SKM-1 treated with dmso at 0.1 percent for 144 hours (cell line): Measurements from ENCODE around the gene PLEKHM3.
"Not testable (repeated sequence)": the region's sequence is repeated elsewhere in the genome, so short reads cannot be mapped to it uniquely, and the experiment has no call there.

Experiments used
- DNase-seq: peaks from one replicate; lab custom pipeline; 2025; ENCODE audit not compliant: unreplicated experiment; lab: John Stamatoyannopoulos, UW

Gene PLEKHM3

GRCh38 chr2:207926133-207926988 lies 99.0 kb downstream of the PLEKHM3 start:
- DNase-seq = no peak

- no peak for DNase-seq
These were observed 99.7 kb downstream of the PLEKHM3 start for GRCh38 chr2:207925601-207926000.

GRCh38 chr2:207921606-207922005 lies 103.7 kb downstream of the PLEKHM3 start:
- DNase-seq = no peak

- DNase-seq = no peak
These were observed 104.6 kb downstream of the PLEKHM3 start for GRCh38 chr2:207920721-207921120.

- DNase-seq = no peak
These were observed 105.0 kb downstream of the PLEKHM3 start for GRCh38 chr2:207920321-207920720.

- no peak for DNase-seq
These were observed 106.0 kb downstream of the PLEKHM3 start for GRCh38 chr2:207919164-207919919.

GRCh38 chr2:207914716-207915115 lies 110.6 kb downstream of the PLEKHM3 start:
- no peak for DNase-seq

- no peak for DNase-seq
These were observed 111.5 kb downstream of the PLEKHM3 start for GRCh38 chr2:207913772-207914358.

GRCh38 chr2:207911856-207912255 lies 113.5 kb downstream of the PLEKHM3 start:
- DNase-seq = no peak

- DNase-seq = no peak
These were observed 114.1 kb downstream of the PLEKHM3 start for GRCh38 chr2:207911215-207911614.

- DNase-seq = not testable (repeated sequence)
These were observed 118.8 kb downstream of the PLEKHM3 start for GRCh38 chr2:207906495-207906894.

- DNase-seq = no peak
These were observed 119.8 kb downstream of the PLEKHM3 start for GRCh38 chr2:207905546-207905945.

GRCh38 chr2:207903236-207903635 lies 122.1 kb downstream of the PLEKHM3 start:
- no peak for DNase-seq

- no peak for DNase-seq
These were observed 122.5 kb downstream of the PLEKHM3 start for GRCh38 chr2:207902821-207903220.

GRCh38 chr2:207901829-207902228 lies 123.5 kb downstream of the PLEKHM3 start:
- DNase-seq = no peak

- no peak for DNase-seq
These were observed 123.9 kb downstream of the PLEKHM3 start for GRCh38 chr2:207901401-207901800.

- no peak for DNase-seq
These were observed 127.0 kb downstream of the PLEKHM3 start for GRCh38 chr2:207898354-207898695.

GRCh38 chr2:207897541-207898353 lies 127.6 kb downstream of the PLEKHM3 start:
- DNase-seq = no peak

- no peak for DNase-seq
These were observed 128.6 kb downstream of the PLEKHM3 start for GRCh38 chr2:207896525-207897285.

GRCh38 chr2:207895274-207895860 lies 130.0 kb downstream of the PLEKHM3 start:
- no peak for DNase-seq
